Measurements from ENCODE around the gene ARPC5L.

The ARPC5L gene

DNA sequence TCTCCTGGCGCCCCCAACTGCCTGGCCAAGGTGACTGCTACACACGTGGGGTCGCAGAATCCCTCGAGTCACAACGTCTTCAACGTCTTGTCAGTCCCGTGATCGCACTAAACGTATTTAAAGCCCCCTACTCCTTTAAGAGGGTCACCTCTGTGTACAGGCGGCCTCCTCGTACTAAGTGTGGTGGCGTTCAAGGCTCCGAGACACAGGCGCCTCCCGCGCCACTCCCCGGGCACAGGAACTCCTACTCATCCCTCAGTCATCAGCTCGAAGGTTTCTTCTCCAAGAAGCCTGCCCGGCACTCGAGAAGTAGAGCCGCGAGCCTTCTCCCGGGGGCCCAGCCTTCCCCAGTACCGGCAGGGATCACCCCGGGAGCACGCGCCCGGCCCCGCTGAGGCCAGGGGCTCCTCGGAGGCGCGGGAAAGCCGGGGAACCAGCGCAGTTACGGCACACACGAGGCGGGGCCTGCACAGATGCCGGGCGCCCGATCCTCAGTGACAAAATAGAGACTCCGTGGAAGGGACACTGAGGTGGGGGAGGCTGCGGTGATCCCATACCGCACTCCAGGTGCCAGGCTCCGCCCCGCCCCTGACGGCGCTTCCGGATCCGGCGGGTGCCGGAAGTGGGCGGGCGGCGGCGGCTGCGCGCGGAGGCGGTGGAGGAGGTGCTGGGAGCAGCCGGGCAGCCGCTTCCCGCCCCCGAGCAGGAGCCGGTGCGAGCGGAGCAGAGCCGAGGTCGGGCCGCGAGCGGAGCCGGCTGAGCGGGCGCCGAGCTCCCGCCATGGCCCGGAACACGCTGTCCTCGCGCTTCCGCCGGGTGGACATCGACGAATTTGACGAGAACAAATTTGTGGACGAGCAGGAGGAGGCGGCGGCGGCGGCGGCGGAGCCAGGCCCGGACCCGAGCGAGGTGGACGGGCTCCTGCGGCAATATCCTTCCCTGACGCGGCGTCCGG lies 6.9 kb downstream of the ARPC5L start:
- peak; percentile 53 for DNase-seq

GRCh38 chr9:124869466-124869985 lies 7.6 kb downstream of the ARPC5L start:
- DNase-seq: no peak

DNA sequence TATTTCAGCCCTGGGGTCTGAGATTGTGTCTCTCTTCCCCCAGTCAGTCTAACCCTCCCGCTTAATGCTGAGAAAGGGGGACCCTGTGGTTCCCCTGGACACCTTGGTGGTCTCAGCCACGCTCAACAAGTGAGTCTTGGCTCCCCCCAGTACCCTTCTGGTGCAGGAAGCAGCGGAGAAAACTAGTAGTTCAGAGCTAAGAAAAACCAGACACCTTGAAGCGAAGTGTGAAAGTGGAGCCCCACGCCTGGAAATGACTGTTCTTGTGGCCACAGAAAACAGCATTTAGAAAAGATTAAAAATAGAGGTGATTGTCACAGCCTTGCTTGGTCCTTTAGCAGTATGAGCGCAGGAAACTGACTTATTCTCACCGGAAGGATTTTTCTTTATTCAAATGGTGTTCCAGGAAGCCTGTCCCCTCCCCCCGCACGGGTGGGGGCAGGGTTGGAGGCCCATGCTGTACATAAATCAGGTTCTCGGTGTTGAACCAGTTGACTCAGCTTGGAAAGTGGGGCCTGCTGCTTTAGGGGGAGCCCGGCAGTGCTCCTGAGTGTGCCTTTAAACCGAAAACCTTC lies 8.1 kb downstream of the ARPC5L start:
- peak; percentile 28 for DNase-seq

DNA sequence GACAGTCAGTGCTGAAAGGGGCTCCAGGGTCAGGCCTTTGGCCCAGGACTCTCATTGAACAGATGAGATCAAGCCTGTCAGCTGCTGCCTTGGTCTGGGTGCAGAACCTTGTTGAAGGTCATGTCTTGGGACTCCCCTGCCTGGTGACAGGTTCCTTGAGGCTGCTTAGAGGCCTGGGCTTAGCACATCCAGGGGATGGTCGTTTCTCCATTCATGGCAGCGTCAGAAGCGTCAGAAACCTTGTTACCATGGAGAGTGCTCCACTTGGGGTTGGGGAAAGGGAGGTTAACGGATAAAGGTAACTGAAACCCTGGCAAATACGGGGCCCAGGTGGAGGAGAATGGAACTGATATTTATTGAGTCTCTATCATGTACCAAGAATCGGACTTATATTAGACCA lies 8.8 kb downstream of the ARPC5L start:
- DNase-seq: no peak

GRCh38 chr9:124871156-124871561 lies 9.2 kb downstream of the ARPC5L start:
- no peak for DNase-seq

- no peak for DNase-seq
Measured at GRCh38 chr9:124873664-124874063, 11.7 kb downstream of the ARPC5L start.

DNA sequence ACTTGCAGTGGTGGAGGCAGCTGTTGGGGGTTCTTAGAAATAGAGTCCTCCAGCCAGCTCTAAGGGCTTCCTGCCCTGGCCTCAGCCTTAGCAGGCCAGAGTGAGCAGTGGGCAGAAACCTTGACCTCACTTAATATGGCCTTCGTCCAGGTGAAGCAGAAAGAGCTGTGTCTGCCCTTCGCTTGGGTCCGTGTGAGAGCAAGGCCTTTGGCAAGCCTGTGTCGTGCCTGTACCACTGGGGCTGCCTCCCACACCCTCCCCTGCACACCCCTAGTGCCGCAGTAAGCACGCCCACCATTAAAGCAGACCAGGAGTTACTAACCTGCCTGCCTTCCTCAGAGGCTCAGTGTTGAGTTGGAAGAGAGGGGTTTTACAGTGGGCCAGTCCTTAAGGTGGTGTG lies 13.6 kb downstream of the ARPC5L start:
- DNase-seq: no peak

- DNase-seq: peak; percentile 83
Measured at GRCh38 chr9:124877021-124877782, 15.3 kb downstream of the ARPC5L start.

- no peak for DNase-seq
Measured at GRCh38 chr9:124878021-124878420, 16.1 kb downstream of the ARPC5L start.

GRCh38 chr9:124878518-124878917 lies 16.6 kb downstream of the ARPC5L start:
- no peak for DNase-seq

DNA sequence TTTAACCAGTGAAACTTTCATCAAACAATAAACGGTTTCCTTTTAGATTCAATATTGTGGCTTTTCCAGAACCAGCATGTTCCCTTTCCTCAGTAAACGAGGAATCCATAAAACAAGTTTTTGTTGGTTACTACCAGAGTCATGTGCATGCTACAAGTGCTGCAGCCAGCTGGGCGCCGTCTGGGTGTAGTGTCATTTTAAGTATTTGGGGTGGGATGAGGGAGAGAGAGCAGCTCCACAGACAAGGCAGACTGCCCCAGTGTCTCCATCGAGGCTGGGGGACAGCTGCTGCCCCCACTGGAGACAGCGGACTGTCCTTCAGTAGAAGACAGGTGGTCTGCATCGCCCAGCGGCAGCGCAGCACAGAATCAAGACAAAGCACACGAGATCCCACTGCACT lies 17.3 kb downstream of the ARPC5L start:
- no peak for DNase-seq

DNA sequence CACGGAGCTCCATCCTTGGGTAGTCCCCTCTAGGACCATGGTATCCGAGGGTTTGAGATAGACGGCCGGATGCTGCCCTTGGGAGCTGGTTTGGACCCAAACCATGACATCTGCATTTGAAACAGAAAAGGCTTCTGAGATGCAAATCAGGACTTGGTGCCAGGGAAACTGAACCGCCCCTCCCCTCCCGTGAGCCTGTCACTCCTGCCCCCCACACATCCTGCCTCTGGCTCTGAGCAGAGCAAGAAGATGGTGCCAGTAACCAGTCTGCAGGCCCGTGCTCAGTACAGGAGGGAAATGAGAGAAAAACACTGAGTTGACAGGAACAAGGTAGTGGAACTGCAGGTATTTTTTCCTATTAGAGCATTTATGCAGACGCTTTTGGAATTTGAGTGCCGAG lies 18.6 kb downstream of the ARPC5L start:
- no peak for DNase-seq

DNA sequence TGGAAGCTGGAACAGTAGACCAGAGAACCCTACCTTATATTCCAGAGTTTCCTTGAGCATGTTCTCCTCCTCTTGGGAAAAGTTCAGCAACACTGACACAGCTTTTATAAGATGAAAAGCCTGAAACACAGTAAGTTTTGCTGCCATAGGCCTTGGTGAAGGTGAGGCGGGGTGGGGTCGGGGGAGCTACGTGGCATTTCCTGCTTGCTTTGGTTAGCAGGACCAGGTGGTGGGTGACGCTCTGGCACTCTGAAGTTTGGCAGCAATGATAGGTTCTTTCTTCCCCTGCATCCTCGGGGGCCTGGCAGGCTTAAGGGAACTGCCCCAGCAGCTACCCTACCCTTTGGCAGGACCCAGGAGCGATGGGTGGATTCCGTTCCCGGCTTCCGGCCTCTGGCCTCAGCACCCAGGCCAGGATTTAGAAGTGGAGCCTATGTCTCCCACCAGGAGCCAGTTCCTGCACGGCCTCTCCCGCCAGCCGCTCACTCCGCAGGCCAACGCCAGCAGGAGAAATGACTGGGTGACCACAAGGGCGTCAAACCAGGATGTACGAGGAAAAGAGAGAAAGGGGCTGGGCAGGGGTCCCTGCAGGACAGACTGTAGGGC lies 19.3 kb downstream of the ARPC5L start:
- no peak for DNase-seq

DNA sequence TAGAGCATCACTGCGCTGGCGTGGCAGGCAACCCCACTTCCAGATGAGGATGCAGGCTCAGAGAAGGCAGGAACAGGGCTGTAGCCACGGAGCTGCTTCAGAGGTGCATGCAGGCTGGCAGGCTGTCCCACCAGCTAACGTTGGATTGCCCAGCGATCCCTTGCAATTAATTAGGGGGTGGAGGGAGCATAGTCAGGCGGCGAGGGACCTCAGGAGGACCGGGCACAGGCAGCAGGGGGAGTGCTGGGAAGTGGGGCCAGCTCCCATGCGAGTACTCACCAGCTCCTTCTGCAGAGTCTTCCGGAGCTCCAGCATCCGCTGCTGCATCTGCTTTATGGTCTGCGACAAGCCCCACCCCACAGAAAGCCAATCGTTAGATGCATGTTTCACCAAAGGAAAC lies 20.3 kb downstream of the ARPC5L start:
- no peak for DNase-seq

DNA sequence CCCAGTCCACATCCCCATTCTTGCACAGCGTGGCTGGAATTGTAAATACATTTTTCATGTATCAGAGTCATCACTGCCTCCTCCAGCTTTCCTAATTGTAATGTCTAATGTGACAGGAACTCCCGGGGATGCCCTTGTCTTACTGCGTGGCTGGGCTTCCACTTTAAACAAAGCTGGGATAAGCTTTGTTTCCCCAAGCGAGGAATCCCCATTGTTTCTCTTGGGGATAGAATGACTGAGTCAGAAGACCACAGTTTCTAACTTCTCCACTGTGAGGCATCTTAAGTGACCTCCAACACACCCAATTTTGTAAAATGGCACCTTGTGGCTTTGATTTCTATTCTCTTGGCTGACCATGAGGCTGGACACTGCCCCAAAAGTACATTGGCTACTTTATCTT lies 22.4 kb downstream of the ARPC5L start:
- DNase-seq: no peak

DNA sequence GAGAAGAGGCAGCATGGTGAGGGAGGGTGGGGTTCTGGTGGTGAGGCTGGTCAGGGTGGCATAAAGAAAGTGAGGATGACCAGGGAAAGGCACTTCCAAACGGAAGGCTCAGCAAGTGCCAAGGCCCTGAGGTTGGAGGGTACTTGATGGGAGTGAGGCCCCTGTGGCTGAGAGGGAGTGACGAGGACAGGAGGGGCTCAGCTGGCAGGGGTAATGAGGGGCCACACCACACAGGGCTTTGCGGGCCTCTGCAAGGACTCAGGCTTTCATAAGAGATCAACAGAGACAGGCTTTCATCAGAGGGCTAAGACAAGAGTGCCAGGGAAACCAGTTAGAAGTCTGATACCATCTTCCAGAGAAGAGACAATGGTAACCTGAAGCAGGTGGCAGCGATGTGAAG lies 23.6 kb downstream of the ARPC5L start:
- no peak for DNase-seq

- no peak for DNase-seq
Measured at GRCh38 chr9:124886461-124886860, 24.5 kb downstream of the ARPC5L start.

DNA sequence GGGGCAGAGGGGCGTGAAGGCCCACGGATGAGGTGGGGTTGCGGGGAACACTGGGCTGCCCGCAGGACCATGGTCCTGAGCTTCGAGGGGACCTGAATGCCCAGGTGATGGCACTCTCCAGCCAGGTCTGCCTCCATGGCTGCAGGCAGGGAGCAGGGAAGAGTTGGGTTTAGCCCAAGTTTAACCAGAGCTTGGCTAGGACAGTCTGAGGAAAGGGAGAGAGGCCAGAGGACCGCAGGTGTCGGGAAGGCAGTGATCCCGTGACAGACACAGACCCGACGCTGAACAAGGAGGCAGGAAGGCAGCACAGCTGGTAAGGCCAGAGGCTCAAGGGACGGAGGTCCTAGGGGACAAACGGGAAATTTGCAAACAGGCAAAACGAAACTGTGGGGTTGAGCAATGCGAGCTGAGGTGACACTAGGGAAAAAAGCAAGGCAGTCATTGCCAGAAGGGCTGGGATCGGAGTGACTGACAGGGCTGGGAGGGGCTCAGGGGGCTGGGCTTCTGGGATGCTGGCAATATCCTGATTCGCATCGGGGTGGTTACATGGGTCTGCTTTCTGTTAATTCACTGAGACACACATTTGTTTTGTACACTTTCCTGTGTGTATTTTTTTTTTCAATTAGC lies 25.0 kb downstream of the ARPC5L start:
- DNase-seq: no peak

- DNase-seq: no peak
Measured at GRCh38 chr9:124887832-124888231, 25.9 kb downstream of the ARPC5L start.

DNA sequence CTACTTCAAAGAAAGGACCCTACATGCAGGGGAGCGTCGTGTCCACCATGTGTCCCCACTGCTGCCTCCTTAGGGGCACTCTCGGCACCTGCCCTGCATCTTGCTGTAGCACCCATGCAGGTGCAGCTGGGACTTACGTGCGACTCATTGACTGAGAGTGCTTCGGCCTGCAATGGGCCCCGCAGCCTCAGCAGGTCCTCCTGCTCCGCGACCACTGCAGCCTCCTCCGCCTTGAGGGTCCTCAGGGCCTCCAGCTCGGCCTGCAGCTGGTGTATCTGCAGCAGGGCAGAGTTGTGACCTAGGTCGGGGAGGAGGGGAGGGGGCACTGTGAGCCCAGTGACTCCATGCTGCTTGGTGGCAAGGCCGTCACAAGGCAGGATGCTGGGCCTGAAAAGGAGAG lies 27.1 kb downstream of the ARPC5L start:
- DNase-seq: no peak

DNA sequence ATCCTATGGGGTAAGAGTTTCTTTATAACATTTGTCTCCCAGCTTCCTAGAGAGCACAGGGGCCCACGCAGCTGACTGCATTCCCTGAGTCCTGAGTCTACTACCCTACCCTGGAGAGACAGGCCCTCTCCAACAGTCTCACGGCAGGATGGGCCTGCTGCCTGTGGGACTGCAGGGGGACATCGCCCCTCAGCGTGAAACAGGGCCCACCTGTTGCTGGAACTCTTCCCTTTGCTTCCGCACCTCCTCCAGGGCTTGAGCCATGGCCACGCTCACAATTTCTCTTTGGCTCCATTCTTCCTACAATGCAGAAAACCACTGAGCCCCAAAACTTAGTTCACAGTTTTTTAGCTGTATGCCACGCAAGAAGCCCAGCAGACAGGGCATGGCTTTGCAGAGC lies 28.2 kb downstream of the ARPC5L start:
- DNase-seq: no peak

- no peak for DNase-seq
Measured at GRCh38 chr9:124894035-124894740, 32.3 kb downstream of the ARPC5L start.

All from NCI-H510A treated with DMSO at 0.1 percent for 48 hours (cell line).